HG03159 (cell line): ENCODE results near the gene CDH18.

Experiments used
- ATAC-seq: cut with Tn5 transposase; IDR thresholded peaks from one replicate; pipeline ENCODE4 v1.9.1; 2021; ENCODE audit warnings: mild to moderate bottlenecking, moderate library complexity; ENCODE audit not compliant: unreplicated experiment

Gene CDH18

DNA sequence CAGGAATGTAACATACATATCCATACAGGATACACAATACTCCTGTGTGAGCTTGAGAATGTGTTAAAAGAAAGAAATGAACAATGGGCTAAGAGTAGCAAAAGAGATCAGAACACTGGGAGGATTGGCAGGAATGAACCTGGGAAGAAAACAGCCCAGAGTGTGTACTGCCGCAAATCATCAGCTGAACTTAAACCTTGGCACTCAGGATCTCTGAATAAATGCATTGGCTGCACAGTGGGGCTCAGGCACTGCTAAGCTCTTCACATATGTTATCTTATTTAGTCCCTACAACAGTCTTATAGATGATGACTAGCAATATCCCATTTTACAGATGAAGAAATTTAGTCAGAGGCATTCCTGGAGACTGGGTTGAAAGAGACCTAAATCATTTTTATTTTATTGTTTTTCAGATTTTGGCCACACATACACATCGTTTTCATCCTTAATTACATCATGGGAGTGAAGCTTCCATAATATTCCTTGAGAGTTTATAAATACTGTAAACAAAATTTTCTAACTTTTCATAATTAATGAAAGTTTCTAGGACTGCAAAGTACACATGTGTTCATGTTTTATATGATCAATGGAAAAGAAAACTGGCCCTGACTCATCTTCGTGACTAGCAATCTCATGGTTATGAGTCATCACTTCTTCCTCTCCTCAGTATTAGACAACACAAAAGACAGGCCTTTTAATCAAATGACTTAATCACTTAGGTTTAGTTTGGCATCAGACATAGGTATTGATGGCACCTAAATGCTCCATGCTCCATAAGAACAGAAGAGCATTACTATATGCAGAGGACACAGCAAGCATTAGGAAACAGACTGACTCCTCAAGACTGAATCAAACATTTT, 59.2 kb downstream of the CDH18 start:
- ATAC-seq: no peak

DNA sequence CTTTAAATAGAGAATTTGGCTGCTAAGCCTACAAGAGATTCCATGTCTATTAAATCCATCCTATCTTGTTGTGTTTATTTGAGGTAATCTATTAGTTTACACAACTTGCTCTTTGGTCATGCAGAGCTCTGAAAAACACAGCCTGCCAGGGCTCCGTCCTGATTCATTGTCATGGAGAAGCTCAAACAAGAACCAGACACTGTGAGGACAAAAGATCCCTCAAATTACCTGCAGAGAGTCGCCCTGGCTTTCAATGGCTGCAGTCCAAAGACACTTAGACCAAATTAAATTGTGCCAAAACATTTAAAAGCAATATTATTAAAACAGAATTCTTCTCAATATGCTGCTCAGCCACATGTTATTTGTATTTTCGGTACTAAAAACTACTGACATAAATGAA, 60.1 kb downstream of the CDH18 start:
- ATAC-seq: no peak

DNA sequence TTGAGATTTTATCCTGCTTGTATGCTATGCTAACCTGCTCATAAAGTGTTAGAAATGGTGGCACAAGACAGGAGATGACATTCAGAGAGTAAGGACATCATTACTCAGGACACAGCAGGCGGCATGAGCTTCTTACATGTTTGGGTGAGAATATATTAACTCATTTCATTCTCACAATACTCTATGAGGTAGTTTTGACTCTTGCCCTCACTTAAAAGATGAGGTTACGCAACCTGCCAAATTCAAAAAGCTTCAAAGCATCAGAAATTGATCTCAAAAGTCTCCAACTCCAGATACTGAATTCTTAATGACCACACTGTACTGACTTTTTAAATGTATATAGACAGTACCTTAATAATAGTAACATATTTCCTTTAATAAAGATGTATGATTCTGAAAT, 60.8 kb downstream of the CDH18 start:
- no peak for ATAC-seq

DNA sequence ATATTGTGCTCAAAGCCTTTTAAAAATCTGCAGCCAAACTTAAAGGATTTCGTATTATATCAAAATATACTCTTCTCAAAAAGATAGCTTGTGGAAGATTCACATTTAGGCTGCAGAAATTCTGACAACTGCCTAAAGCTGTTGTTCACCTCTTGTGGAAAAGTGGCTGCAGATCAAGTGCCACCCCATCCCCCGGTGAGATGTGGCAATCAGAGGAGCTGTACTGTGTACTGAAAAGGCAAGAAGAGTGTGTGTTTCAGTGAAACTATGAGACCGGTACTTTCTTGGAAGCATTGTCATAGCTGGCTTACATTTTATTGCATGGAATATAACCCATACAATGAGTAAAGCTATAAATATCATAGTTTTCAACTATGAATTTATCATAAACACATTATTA, 64.3 kb downstream of the CDH18 start:
- ATAC-seq: no peak

DNA sequence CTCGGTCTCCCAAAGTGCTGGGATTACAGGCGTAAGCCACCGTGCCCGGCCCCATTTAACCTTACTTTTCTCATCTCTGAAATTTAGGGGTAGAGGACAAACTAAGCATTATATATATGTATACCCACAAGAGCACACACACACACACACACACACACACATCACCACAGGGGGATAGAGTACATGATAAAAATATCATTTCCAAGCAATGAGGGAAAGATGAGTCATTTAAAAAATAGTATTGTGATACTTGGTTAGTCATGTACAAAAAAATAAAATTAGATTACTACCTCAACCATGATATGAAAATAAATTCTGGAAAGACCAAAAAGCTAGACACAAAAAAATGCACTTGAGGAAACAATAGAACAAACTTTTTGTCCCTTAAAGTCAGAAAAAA, 67.2 kb downstream of the CDH18 start:
- ATAC-seq: no peak

DNA sequence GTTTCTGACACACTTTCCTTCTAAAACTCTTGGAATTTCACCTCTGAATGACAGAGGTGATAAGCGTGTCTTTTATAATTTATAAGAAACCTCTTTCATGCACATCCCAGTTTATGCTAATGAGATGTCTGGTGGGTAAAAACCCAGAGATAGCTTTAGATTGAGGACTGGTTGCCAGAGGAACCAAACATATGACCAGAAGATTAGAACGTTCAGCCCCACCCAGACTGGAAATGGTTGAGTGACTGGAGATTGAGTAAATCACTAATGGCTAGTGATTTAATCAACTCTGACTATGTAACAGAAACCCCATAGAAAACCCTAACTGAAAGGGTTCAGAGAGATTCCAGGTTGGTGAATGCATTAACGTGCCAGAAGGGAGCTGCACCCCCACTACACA, 69.2 kb downstream of the CDH18 start:
- no peak for ATAC-seq

DNA sequence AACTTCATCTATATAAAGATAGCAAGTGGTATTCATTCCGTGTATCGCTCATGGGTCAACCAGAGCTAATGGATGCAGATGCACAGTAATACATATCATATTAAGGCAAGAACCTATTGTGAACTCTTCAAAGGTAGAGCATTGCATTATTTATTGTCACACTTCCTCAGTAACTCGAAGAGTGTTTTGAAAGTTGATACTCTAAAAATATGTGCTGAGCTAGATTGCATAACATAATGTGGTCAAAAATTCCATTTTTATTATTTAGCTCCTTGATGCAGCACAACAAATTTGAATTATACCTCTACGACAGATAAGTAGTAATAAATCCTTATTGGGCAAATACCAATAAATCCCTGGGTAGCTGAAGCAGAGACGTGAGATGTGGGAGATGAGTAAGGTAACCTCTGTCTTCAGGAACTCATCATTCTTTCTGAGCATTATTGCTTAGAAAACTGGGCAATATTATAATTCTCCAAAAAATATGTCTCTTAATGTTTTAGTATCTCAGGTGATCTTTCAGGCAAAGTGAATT, 70.3 kb downstream of the CDH18 start:
- no peak for ATAC-seq

DNA sequence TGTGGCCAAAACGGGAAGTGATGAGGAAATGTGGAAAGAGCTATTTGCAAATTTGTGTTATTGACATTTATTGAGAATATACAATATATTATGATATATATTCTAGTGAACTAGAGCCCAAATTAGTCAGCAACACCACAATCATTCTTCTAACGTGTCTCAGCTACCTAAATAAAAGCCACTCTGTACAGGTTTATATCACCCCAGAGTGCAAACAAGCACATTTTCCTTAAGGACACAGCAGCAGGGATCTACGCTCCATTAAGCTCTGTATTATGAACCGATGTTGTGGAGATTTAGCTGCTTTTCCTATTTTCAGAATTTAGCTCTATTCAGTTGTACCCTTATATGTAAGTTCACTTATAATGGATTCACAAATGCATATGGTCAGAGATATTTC, 77.9 kb downstream of the CDH18 start:
- no peak for ATAC-seq

DNA sequence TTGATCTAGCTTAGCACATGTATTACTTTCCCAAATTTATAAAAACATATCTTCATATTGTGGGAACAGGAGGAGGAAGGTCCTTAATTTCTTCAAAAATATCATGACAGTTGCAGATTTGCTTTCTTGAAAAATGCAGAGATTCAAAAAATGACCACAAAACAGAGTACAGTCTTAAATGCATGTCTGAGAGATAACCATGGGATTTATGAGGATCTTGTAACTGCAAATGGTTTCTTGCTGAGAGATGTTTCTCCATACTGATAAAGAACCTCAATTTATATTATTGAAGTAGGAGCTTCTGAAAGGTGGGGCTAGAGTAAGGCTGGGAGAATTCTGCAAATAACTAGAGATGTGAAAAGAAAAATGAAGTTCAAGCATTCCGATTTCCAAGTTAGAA, 83.2 kb downstream of the CDH18 start:
- ATAC-seq: no peak

DNA sequence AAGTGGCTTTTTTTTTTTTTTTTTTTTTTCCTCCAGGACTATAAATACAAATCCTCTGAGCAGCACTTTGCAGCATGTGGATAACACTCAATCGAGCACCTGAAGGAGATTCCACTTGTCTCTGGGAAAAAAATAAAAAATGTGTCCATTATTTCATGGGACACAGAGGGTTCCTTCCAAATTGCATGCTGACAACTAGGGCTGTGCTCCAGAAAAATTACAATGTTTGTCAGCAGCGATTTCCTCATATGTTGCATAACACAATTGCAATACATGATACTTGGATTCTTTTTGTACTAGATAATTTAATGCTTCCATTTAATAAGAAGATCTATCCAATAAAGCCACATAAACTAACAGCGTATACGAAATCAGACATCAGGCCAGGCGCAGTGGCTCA, 84.4 kb downstream of the CDH18 start:
- ATAC-seq: no peak

DNA sequence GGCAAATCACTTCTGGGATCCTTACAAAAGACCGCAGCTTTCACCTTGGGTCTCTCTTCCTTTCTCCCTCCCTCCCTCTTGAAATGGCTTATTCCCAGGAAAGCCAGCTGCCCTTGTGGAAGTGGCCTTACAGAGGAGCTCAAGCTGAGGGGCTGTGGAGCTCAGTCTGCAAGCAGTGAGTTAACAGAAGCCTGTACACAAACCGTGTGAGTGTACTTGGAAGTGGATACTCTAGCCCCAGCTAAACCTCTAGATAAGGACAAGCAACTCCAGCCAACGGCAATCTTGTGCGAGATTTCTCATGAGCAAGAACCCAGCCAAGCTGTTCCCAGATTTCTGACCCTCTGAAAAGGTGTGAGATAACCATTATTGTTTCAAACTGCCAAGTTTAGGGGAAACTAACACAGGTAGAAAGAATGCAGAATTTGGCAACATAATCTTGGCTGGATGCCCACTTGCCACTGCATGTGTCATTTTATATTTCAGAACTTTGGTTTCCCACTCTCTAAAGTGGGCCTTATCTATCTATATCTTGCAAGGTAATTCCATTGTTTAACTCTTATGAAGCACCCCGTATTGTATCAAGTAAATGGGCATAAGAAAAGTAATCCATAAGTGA, 85.6 kb downstream of the CDH18 start:
- no peak for ATAC-seq

DNA sequence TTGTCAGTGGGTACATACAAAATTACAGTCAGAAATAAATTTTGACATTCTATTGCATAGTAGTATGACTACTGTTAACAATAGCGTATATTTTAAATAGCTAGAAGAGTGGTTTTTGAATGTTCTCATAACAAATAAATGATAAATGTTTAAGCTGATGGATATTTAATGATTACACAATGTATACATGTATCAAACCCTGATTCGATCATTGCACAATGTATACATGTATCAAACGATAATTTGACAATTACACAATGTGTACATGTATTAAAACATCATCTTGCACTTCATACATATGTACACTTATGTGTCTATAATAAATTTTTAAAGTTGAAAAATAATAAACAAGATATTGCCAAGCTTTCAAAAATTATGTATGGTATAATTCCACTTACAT, 87.7 kb downstream of the CDH18 start:
- ATAC-seq: no peak

DNA sequence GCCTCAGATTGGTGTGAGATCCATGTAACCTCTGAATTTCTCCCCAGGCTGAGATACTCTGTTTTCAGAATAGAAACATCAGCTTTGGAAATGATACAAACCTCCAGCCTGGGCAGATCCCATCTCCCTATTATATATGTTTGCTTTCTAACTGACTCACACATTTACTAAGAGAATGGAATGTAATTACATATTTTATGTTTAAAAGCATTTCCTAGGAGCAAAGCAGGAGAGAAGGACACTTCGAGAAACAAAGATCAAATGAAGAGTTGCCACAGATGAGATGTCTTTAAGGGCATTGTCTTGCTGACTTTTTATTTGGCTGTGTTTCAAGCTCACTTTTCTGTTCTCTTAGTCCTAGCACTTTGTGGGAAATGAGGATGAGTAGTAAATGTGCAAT, 96.3 kb downstream of the CDH18 start:
- no peak for ATAC-seq

DNA sequence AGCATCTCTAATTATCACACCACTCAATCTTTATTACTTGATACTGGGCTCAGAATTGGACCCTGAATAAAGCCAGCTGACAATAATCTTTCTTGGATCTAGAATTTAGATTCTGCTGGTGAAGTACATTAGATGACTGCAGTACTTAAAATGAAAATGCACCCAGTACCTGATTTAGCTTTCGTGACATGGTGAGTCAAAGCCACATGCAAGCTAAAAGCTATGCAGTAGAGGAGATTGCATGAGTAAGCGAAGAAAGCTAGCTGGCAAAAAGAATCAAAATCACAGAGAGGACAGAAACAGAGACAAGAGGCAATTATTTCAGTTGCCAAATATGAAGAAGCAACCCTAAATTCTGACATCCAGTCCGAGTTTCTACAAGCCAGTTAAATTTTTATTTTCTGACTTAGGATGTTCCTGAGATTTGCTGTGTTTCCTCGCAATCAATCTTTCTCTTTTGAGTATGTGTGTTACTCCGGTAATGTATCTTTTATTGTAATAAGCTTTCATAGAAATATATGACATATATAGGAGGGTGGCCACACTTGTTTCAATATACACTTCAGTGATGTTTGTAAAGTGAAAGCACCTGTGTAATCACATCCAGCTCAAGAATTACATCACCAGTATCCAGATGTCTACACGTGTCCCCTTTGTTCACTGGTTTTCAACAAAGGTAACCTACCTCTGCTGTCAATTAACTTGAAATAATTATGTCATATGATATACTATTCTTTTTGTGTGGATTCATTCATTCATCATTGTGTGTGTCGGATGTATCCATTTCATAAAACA, 101.7 kb downstream of the CDH18 start:
- no peak for ATAC-seq

DNA sequence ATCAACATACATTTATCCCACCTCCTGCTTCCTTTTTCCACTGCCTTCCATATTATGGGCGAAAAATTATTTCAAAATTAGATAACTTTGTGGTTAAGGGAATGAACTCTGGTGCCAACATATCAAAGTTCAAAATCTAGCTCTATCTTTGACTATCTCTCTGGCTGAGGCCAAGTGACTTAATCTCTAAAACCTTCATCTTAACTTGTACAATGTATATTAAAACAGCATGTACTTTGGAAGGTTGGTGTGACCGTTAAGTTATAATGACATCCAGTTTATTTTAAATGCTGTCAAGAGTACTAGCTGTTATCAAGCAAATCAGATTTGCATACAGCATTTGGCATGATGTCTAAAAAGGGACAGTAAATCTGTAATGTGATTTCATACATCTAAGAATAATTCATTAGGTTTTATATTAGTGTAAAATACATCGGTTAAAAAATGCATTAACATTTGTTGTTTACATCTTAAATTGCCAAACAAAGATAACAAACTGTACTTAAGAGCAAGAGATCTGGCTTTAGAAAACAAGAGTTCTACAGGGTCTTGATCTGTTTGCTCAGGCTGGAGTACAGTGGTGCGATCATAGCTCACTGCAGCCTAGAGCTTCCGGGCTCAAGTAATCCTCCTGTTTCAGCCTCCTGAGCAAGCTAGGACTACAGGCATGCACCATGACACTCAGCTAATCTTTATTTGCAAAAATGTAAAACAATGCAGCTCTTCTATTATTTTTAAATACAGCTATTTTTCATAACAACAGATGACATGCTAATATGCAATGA, 102.8 kb downstream of the CDH18 start:
- ATAC-seq: no peak

DNA sequence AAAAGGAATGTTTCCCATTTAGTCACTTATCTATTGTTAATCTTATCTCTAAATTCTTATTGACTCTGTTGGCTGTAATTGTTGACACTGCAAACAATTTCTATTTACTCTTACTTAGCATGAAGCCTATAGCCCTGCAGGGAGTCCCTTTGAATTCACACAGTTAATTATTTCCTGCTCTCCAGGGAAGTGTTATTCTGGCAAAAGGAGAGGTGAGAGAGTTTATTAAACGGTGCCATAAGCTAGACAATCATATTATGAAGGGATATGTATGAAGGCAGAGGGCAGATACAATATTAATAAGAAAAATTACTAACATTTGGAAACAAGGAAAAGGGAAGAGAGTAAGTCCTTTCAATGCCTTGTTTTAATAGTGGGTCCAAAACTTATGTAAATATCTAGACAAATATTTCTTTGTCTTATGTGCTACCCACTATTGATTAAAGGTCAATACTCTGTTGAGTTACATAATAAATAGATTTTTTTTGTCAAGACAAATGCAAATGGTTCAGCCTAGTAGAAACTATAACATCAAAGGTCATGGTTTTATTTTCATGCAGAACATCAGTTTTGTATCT, 107.1 kb downstream of the CDH18 start:
- no peak for ATAC-seq

DNA sequence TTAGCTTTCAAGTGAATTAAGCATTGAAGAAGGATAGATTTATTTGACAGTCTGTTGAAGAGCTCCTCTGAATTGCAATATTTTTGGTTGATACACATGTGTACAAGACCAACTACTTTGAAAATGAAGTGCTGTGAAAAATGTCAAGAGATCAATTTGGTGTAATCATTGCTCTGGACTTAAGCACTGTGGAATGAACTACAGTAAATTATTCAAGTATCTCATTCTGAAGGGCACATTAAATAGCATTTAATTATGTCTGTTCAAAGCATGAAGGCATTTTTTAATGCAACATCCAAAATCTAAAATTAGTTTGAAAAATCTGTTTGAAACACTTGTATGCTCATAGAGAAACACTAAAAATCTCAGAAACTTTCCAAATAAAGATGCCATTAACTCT, 107.5 kb downstream of the CDH18 start:
- no peak for ATAC-seq

DNA sequence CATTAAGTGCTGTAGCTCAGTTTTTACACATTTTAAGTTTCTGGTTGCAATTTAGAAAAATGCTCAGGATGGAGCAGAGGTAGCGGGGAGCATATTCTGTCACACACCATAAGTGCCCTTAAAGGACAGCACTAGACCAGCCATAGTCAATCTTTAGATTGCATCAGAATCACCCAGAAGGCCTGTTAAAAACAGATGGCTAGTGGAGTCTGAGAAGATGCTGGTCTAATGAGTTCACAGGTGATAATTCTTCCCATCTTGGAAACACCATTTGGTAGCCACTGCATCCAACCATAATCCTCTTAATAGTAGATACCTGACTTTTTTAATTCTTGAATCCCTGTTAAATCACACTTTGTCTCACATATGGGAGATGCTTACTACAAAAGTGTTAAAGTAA, 113.2 kb downstream of the CDH18 start:
- no peak for ATAC-seq

DNA sequence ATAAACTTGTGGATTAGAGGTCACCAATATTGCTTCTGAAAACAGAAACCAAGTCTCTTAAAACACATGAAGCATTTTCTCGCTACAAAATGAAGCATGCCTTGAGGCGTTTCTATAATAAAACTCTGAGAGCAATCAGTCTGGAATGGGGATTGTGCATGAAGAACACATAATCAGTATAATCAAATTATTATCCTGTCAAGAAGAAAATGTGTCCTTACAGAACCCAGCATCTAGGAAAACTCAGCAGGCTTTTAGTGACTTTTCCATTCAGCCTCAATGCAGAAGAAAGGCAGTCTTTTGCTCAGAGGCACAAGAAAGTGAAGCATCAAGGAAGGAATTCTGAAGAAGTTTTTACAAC, 121.9 kb downstream of the CDH18 start:
- no peak for ATAC-seq

DNA sequence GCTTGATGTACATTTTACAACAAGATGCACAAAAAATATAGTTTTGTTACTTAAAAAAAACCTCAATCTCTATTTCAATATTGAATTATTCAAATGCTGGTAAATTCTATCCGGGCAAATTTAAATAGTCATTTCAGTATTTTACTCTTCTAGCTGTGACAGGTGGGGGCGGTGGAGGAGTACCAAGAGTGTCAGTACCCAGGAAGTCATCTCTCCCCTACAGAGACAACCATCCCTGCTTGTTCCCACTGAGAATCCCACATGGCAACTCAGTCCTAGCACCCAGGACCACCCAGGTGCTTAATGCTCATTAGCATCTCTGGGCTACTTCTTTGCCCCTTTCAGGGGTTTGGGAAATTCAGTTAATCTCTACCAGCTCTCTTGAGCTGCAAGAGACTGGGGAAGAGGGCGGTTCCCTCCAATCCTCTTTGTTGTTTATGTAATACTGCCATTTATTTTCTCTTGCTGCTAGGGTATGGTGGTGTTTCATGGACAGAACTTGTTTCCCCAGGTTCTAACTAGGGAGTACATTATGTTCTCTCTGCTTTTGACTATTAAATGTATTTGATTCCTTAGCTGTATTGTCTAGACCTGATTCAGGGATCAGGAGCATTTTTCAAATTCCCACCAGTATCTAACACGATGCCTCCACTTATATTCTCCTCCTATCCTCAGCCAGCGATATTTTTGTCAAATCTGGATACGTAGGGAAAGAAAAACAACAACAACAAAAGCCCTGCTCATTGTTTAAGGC, 122.5 kb downstream of the CDH18 start:
- no peak for ATAC-seq
